ENCODE results near the gene IQGAP2. TPM values are rescaled to one million over a fixed set of nuclear protein-coding genes. Genes with fewer than 3 reads are reported as not detected.

The IQGAP2 gene
- total RNA-seq, 1 experiment from 2014 or later = 0.59 TPM

Other genes with a start within 250 kb of the IQGAP2 start
- gene F2RL2, start 220.1 kb downstream of the IQGAP2 start, total RNA-seq (2021; ENCODE audit: unreplicated experiment) = 0.13 TPM